Myocyte (in vitro differentiated cells): ENCODE data around the gene LARGE2. TPM values are rescaled to one million over a fixed set of nuclear protein-coding genes. Genes with fewer than 3 reads are reported as not detected.

Experiments
- DNase-seq: peaks from one replicate; pipeline ENCODE4 v3.0.0-alpha.2; 2012; ENCODE audit warnings: low read depth
- total RNA-seq: library from RNA; depleted of rRNA; stranded (reverse); fragments of >200 nt; gene quantifications from 2 replicates; pipeline ENCODE4 v1.2.3, GENCODE V29; 2014

LARGE2 gene
- total RNA-seq, 1 donor from 2014 or later = not detected

DNA sequence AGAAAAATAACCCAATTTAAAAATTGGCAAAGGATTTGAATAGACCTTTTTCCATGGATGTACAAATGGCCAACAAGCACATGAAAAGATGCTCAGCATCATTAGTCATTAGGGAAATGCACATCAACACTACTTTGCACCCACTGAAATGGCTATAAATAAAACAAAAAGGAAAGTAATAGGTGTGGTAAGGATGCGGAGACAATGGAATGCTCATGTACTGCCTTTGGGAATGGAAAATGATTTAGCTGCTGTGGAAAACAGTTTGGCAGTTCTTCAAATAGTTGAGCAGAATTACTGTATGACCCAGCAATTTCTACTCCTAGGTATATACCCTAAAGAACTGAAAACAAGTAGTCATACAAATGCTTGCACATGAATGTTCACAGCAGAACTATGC, 37.4 kb downstream of the LARGE2 start:
- DNase-seq = no peak

DNA sequence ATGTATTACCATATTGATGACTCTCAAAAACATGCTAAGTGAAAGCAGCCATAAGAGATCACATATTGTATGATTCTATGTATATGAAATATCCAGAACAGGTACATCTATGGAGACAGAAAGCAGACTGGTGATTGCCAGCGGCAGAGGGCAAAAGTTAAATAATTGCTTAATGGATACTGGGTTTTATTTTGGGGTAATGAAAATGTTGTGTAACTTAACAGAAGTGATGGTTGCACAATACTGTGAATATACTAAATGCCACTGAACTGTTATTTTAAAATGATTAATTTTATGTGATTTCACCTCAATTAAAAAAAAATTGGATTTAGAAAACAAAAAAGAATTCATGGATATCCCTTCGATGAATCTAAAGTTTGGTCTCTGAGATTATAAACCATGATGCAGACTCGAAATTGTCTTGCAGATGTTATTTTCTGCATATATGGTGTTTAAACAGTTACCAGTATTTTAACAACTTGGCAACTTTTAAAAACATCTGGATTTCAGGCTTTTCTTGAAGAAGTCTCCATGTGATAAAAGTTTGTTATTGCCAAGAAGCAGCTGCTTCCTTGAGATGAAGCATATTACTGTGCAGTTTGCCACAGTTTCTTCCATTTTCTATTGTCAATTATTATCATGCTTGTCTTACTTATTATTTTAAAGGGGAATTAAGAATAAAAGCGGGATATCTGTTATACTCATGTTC, 38.1 kb downstream of the LARGE2 start:
- DNase-seq = no peak

DNA sequence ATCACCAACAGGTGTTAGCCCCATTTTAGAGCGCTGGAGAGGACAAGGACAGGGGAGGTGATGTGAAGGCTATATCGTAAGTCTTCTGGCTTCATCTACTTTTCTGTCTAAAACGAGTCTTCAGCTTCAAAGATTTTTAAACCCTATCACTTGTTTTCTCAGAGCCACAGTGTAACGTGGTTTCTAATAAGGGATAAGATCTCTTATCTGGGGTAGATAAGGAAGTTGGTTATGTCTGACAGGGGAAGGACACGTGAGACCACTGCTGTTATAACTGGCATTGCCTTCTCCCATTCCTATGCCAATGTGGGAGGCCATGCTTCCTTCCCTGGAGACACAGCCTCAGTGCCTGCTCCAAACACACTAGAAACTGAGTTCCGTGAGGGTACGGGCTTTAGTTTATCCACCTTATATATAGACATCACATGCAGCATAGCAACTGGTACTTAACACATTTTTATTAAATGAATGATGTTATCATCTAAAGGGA, 39.3 kb downstream of the LARGE2 start:
- DNase-seq = no peak

DNA sequence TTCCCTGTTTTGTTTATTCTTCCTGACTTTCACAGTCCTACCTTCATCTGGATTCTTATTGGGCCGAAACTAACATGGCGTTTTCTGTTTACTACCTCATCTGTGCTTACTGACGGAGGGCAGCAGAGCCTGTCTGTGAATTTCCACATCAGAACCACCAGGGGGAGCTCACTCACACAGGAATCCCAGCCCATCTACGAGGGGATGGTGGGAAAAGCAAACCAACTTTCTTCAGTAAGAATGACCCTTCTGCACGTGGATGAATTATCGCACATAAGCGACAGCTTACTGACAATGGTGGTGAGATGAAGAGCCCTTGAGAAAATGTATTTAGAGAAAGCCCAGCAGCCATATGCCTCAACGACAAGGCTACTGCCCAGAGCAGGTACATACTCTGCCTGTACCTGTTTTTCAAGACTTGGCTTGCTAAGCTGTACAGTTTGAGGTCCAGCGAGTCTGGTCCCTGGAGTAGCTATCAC, 42.5 kb downstream of the LARGE2 start:
- DNase-seq = peak; percentile 80

DNA sequence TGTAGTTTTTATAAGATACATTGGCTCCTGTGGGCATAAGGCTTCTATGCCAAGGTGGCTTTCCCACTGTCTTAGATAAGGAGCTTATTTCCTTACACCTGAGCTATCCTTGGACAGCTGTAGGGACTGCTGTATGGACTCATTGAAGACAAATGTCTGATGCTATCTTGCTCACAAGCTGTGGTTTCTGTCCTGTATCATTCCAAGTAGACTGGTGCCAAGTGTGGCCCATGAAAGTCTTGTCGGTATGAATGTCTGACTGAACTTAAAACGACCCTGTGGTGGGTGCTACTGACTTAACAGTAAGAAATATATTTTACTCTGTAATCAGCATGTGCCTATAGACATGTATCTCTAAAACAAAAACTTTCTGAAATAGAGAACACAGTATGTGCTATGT, 45.0 kb downstream of the LARGE2 start:
- DNase-seq = peak; percentile 29

DNA sequence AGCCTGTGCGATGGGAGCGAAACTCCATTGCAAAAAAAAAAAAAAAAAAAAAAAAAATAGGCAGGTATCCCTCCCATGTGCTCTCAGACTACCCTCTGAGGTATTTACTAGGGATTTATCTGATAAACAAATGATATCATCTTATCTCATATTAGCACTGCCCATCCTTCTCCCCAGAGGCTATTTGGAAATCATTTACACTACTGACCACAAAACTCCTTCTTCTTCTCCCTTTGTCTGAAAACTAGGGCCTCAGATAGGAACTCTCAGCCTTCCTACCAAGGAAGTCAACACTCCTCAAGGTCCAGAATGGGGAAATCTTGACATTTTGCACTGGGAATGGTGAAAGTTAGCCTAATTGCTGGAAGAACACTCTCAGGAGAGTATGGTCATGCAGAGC, 46.4 kb downstream of the LARGE2 start:
- DNase-seq = no peak

DNA sequence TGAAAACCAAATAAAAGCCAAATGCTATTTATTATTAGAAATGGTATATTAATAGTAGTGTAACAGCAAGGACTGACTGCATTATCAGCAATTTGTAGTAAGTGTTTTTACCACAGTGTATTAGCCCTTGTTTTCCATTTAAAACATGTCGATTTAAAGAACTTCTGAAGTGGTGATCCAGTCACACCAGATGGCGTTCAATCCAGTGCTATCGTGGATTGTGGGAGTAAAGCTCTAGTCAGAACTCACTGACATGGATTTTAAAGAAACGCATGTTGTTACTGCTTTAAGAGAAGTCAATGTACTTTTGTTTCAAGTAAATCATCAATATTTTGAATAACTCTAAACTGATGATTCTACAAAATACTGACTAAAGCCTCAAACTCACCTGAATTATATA, 51.1 kb downstream of the LARGE2 start:
- DNase-seq = no peak

DNA sequence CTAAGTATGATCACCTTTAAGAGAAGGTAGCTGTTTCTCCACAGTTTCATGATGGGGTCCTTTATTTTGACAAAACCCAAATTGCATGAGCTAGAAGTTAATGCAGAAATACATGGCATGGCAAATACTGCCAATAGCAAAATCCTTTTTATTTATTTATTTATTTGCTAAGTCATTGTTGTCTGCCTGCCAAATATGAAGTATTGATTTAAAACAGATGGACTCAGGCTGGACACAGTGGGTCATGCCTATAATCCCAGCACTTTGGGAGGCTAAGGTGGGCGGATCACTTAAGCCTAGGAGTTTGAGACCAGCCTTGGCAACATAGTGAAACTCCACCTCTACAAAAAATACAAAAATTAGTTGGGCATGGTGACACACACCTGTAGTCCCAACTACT, 52.4 kb downstream of the LARGE2 start:
- no peak for DNase-seq

Other genes starting within 250 kb of the LARGE2 start
- 6.4 and 6.9 TPM in 2 replicates for gene SLC35C1, start 117.5 kb upstream of the LARGE2 start, total RNA-seq
- 13.5 and 20.0 TPM in 2 replicates for gene CRY2, start 75.2 kb upstream of the LARGE2 start, total RNA-seq
- gene MAPK8IP1, start 37.0 kb upstream of the LARGE2 start, total RNA-seq = 10.1 and 10.2 TPM in 2 replicates
- 0.29 and 0.42 TPM in 2 replicates for gene FREY1, start 15.4 kb upstream of the LARGE2 start, total RNA-seq
- 16.3 and 23.0 TPM in 2 replicates for gene PEX16, start 4.8 kb upstream of the LARGE2 start, total RNA-seq
- 8.2 and 13.5 TPM in 2 replicates for gene PHF21A, start 198.8 kb downstream of the LARGE2 start, total RNA-seq